Panc1 (cell line): ENCODE data around the gene TFCP2L1.

Experiments
- CTCF ChIP-seq: fragments of 450-650 bp; IDR thresholded peaks from 2 replicates; pipeline ENCODE4 v1.5.1; 2017; ENCODE audit warnings: mild to moderate bottlenecking
- POLR2AphosphoS5 ChIP-seq: IDR thresholded peaks from 2 replicates; pipeline ENCODE4 v1.6.1; 2012; ENCODE audit warnings: mild to moderate bottlenecking, low read depth, low read length, moderate library complexity
- REST ChIP-seq, 2 experiments: IDR thresholded peaks; 2 replicates each; pipeline ENCODE4 v1.6.1; 2011 to 2012; ENCODE audit warnings: low read depth in 2 of 2, control low read depth in 1 of 2, low read length in 1 of 2, mild to moderate bottlenecking in 1 of 2, moderate library complexity in 1 of 2; ENCODE audit not compliant: insufficient read depth in 1 of 2
- SIN3A ChIP-seq: IDR thresholded peaks from 2 replicates; pipeline ENCODE4 v1.6.1; 2012; ENCODE audit warnings: low read depth, mild to moderate bottlenecking, low read length, moderate library complexity, borderline replicate concordance; ENCODE audit not compliant: insufficient read depth
- TCF7L2 ChIP-seq: IDR thresholded peaks from 2 replicates; pipeline ENCODE4 v1.6.1; 2011; ENCODE audit warnings: mild to moderate bottlenecking, low read depth, low read length, inconsistent platforms

- TF ChIP-seq CTCF, result no peak
- TF ChIP-seq REST (IDR thresholded peaks at IDR 0.05; ENCODE audit: insufficient read depth in 1 of 2, low read depth in 2 of 2, low read length in 1 of 2), result no peak
- no peak for TF ChIP-seq POLR2AphosphoS5
- TF ChIP-seq SIN3A, result no peak
- TF ChIP-seq TCF7L2, result no peak
Measured at GRCh38 chr2:121329786-121330185, 44.8 kb upstream of the TFCP2L1 start.
